ENCODE data around the gene UBA6.

DNA sequence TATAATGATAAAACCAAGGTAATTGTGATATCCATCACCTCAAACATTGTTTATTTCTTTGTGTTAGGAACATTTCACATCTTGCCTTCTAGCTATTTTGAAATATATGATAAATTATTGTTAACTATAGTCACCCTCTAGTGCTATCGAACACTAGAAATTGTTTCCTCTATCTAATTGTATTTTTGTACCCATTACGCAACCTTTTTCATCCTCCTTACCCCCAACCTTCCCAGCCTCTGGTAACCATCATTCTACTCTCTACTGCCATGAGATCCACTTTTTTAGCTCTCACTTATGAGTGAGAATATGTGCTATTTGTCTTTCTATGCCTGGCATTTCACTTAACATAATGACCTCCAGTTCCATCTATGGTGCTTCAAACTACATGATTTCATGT lies 3.9 kb upstream of the UBA6 start:
- TF ChIP-seq POLR2A (IDR thresholded peaks at IDR 0.05) (no peak), CTCF (IDR thresholded peaks at IDR 0.05) (no peak), POLR2AphosphoS5 (IDR thresholded peaks at IDR 0.05) (no peak)

Data from breast epithelium (tissue), 3 donors.